Panc1 (cell line): Measurements from ENCODE around the gene GRIN3B.

Source experiments
- CTCF ChIP-seq: fragments of 450-650 bp; IDR thresholded peaks from 2 replicates; pipeline ENCODE4 v1.5.1; 2017; ENCODE audit warnings: mild to moderate bottlenecking
- POLR2AphosphoS5 ChIP-seq: IDR thresholded peaks from 2 replicates; pipeline ENCODE4 v1.6.1; 2012; ENCODE audit warnings: mild to moderate bottlenecking, low read depth, low read length, moderate library complexity
- REST ChIP-seq, 2 experiments: IDR thresholded peaks; 2 replicates each; pipeline ENCODE4 v1.6.1; 2011 to 2012; ENCODE audit warnings: low read depth in 2 of 2, control low read depth in 1 of 2, low read length in 1 of 2, mild to moderate bottlenecking in 1 of 2, moderate library complexity in 1 of 2; ENCODE audit not compliant: insufficient read depth in 1 of 2
- SIN3A ChIP-seq: IDR thresholded peaks from 2 replicates; pipeline ENCODE4 v1.6.1; 2012; ENCODE audit warnings: low read depth, mild to moderate bottlenecking, low read length, moderate library complexity, borderline replicate concordance; ENCODE audit not compliant: insufficient read depth

DNA sequence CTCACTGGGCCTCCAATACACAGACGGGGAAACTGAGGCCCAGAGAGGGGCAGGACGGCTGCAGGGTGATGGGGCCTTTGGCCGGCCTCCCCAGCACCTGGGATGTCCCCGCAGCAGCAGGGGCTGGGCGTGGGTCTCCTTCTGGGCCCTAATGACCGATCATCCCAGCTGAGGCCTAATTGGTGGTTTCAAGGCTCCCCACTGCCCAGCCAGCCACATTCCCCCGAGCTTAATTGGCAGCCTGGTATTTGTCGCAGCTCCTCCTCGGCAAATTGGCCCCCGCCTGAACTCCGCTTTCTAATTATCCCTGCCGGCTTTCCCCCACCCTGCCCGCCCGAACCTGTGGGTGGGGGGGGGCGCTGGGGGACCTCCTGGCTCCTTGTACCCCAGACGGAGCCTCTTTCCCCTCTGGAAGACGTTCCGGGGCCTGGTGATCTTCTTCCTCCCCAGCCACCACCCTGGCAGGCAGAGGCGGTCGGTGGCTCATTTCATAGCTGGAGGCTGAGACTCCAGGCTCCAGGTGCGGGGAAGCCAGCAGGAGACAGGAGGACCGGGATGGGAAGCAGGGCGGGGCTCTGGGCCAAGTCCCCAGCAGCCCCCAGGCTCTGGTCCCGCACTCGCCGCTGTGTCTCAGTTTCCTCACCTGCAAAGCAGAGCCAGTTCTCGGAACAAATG is 43.3 kb upstream of the GRIN3B start:
- no peak for TF ChIP-seq REST (IDR thresholded peaks at IDR 0.05; ENCODE audit: insufficient read depth in 1 of 2, low read depth in 2 of 2, low read length in 1 of 2)
- TF ChIP-seq CTCF = no peak
- TF ChIP-seq POLR2AphosphoS5 = no peak
- no peak for TF ChIP-seq SIN3A
